AG09319 (cell line): ENCODE measurements around the gene PAX2.

Experiments used
- DNase-seq: peaks from one replicate; pipeline ENCODE4 v3.0.0-alpha.2; 2010; ENCODE audit warnings: low read depth; ENCODE audit errors: extremely low read depth
- CTCF ChIP-seq: IDR thresholded peaks from 2 replicates; pipeline ENCODE4 v1.5.1; 2011; ENCODE audit warnings: low read depth, mild to moderate bottlenecking, inconsistent platforms, low read length, moderate library complexity

PAX2 gene

GRCh38 chr10:100848770-100849169, 103.4 kb downstream of the PAX2 start:
- no peak for TF ChIP-seq CTCF
- DNase-seq: no peak

- DNase-seq: no peak
- TF ChIP-seq CTCF: no peak
These were observed 112.9 kb downstream of the PAX2 start for GRCh38 chr10:100858261-100858660.

GRCh38 chr10:100858747-100859483, 113.5 kb downstream of the PAX2 start:
- no peak for TF ChIP-seq CTCF
- no peak for DNase-seq

GRCh38 chr10:100859484-100859763, 114.0 kb downstream of the PAX2 start:
- TF ChIP-seq CTCF: no peak
- DNase-seq: no peak

GRCh38 chr10:100863433-100863832, 118.1 kb downstream of the PAX2 start:
- TF ChIP-seq CTCF: no peak

GRCh38 chr10:100864036-100864885, 118.9 kb downstream of the PAX2 start:
- DNase-seq: no peak

More at GRCh38 chr10:100863433-100863832, 118.1 kb downstream of the PAX2 start:
- DNase-seq: no peak

More at GRCh38 chr10:100864036-100864885, 118.9 kb downstream of the PAX2 start:
- TF ChIP-seq CTCF: no peak
